ENCODE data around the gene SNX18.
"Not testable (repeated sequence)": the region's sequence is repeated elsewhere in the genome, so short reads cannot be mapped to it uniquely, and the experiment has no call there.

SNX18 gene

GRCh38 chr5:54520438-54520846, 2.9 kb downstream of the SNX18 start:
- peak; percentile 72 to 91 (median 84) for DNase-seq

GRCh38 chr5:54520940-54521339, 3.4 kb downstream of the SNX18 start:
- DNase-seq, result peak in 1 of 4 experiments; percentile 20

GRCh38 chr5:54521856-54522479, 4.4 kb downstream of the SNX18 start:
- DNase-seq, result peak in 1 of 4 experiments; percentile 31

GRCh38 chr5:54523534-54523933, 6.0 kb downstream of the SNX18 start:
- no peak for DNase-seq

- peak; percentile 11 to 34 (median 23) for DNase-seq
These were observed 6.5 kb downstream of the SNX18 start for GRCh38 chr5:54524082-54524481.

GRCh38 chr5:54524704-54525103, 7.1 kb downstream of the SNX18 start:
- peak in 3 of 4 experiments; percentile 23 to 45 (median 38) for DNase-seq

- DNase-seq, result no peak
These were observed 7.7 kb downstream of the SNX18 start for GRCh38 chr5:54525261-54525660.

- DNase-seq, result no peak
These were observed 8.1 kb downstream of the SNX18 start for GRCh38 chr5:54525692-54526091.

- no peak for DNase-seq
These were observed 9.2 kb downstream of the SNX18 start for GRCh38 chr5:54526604-54527288.

- DNase-seq, result no peak
These were observed 11.2 kb downstream of the SNX18 start for GRCh38 chr5:54528633-54529209.

GRCh38 chr5:54529565-54529964, 12.0 kb downstream of the SNX18 start:
- no peak for DNase-seq

GRCh38 chr5:54531546-54531945, 14.0 kb downstream of the SNX18 start:
- DNase-seq, result peak in 1 of 4 experiments; percentile 14

GRCh38 chr5:54533541-54534190, 16.1 kb downstream of the SNX18 start:
- DNase-seq, result no peak

- no peak for DNase-seq
These were observed 16.8 kb downstream of the SNX18 start for GRCh38 chr5:54534191-54535004.

- DNase-seq, result no peak
These were observed 17.7 kb downstream of the SNX18 start for GRCh38 chr5:54535149-54535844.

- not testable (repeated sequence) for DNase-seq
These were observed 18.8 kb downstream of the SNX18 start for GRCh38 chr5:54536375-54536774.

- not testable (repeated sequence) for DNase-seq
These were observed 19.3 kb downstream of the SNX18 start for GRCh38 chr5:54536861-54537260.

GRCh38 chr5:54537725-54538124, 20.2 kb downstream of the SNX18 start:
- DNase-seq, result no peak

GRCh38 chr5:54538156-54538555, 20.6 kb downstream of the SNX18 start:
- DNase-seq, result no peak

- no peak for DNase-seq
These were observed 21.4 kb downstream of the SNX18 start for GRCh38 chr5:54539001-54539400.

GRCh38 chr5:54540286-54540685, 22.7 kb downstream of the SNX18 start:
- no peak for DNase-seq
